ENCODE results near the gene ILF2.

- no peak for TF ChIP-seq PRDM1 (tag by site-specific recombination; IDR thresholded peaks at IDR 0.05)
- no peak for TF ChIP-seq ZNF777 (tag by site-specific recombination; IDR thresholded peaks at IDR 0.05; ENCODE audit: borderline replicate concordance)
- TF ChIP-seq ZNF660 (tag by site-specific recombination; IDR thresholded peaks at IDR 0.05): no peak
- TF ChIP-seq ZBTB49 (tag by site-specific recombination; IDR thresholded peaks at IDR 0.05; ENCODE audit: low read depth): no peak
- no peak for TF ChIP-seq ZNF341 (tag by site-specific recombination; IDR thresholded peaks at IDR 0.05; ENCODE audit: low read depth)
- no peak for TF ChIP-seq CTCF (tag by site-specific recombination; IDR thresholded peaks at IDR 0.05)
- no peak for TF ChIP-seq KLF16 (tag by site-specific recombination; IDR thresholded peaks at IDR 0.05)
- no peak for TF ChIP-seq ZNF146 (tag by site-specific recombination; IDR thresholded peaks at IDR 0.05)
Observed at GRCh38 chr1:153617663-153618062, 53.1 kb downstream of the ILF2 start.
